ENCODE data around the gene ARHGAP20.

- TF ChIP-seq CTCF (IDR thresholded peaks at IDR 0.05) (no peak), POLR2A (IDR thresholded peaks at IDR 0.05) (no peak)
Observed at GRCh38 chr11:110621826-110622225, 90.4 kb downstream of the ARHGAP20 start.
